ENCODE measurements around the gene LACRT. TPM values are rescaled to one million over a fixed set of nuclear protein-coding genes. Genes with fewer than 3 reads are reported as not detected.

LACRT gene
- total and polyA plus RNA-seq, 2 of the 8 experiments (the other 6 are each of a cell fraction or from before 2014, with no cell fraction given): not detected

- Histone ChIP-seq H3K36me3 (ENCODE audit: control insufficient read depth in 2 of 4, insufficient read depth in 4 of 4, low read length in 3 of 4) (no peaks in the 10 kb centered on the region), H3K23ac (ENCODE audit: insufficient read length) (no peak overlapping the region), H4K8ac (ENCODE audit: extremely low read depth, insufficient read depth, low read length) (peak overlapping the region; percentile 90), H2BK15ac (ENCODE audit: low read length) (peak overlapping the region; percentile 76; the same call in 1 of the 2 replicates), H3K79me1 (ENCODE audit: low read depth, low read length) (no peaks in the 10 kb centered on the region), H2BK12ac (ENCODE audit: low read depth, low read length) (peak overlapping the region; percentile 30; the same call in 1 of the 2 replicates), H3K9me3 (ENCODE audit: insufficient read depth in 2 of 2, low read depth in 1 of 2, low read length in 1 of 2) (no peaks in the 10 kb centered on the region), H2AK5ac (ENCODE audit: low read depth, low read length) (no peak overlapping the region), H2BK120ac (replicated peaks; ENCODE audit: low read depth, low read length) (no peak overlapping the region), H3K4ac (replicated peaks; ENCODE audit: insufficient read length, low read depth, low read length) (no peak overlapping the region), H3K14ac (ENCODE audit: insufficient read length) (no peak overlapping the region), H3K18ac (ENCODE audit: extremely low read depth, low read length) (peak overlapping the region; percentile 78; the same call in 1 of the 2 replicates), H3K27ac (ENCODE audit: low read depth, low read length) (no peak overlapping the region), H3K23me2 (ENCODE audit: low read depth, low read length) (no peaks in the 10 kb centered on the region), H2BK20ac (ENCODE audit: low read length) (no peak overlapping the region), H3K56ac (replicated peaks; ENCODE audit: insufficient read length, low read depth, low read length) (no peak overlapping the region), H3K79me2 (ENCODE audit: control insufficient read depth in 1 of 2, insufficient read depth in 2 of 2, low read length in 2 of 2) (no peaks in the 10 kb centered on the region), H2BK5ac (ENCODE audit: low read depth, low read length) (no peak overlapping the region), H4K91ac (replicated peaks; ENCODE audit: insufficient read length, low read length) (no peak overlapping the region), H4K5ac (ENCODE audit: insufficient read length, low read depth, low read length) (no peak overlapping the region), H3K4me3 (ENCODE audit: extremely low read depth in 1 of 4, insufficient read depth in 2 of 4, low read depth in 3 of 4, low read length in 4 of 4) (peak overlapping the region in 1 of 4 experiments; percentile 7; a peak in 1 of 8 replicates), H3K4me2 (ENCODE audit: insufficient read depth in 1 of 2, low read depth in 2 of 2, low read length in 2 of 2) (peak overlapping the region; percentile 4 to 45; a peak in 3 of 4 replicates), H3K4me1 (replicated peaks in 1 of 4; ENCODE audit: control insufficient read depth in 3 of 4, insufficient read depth in 4 of 4, low read length in 3 of 4) (peaks cover 0 to 6% (median 1%) of the 10 kb centered on the region in 4 experiments; a peak in 5 of 7 replicates), H3K27me3 (replicated peaks in 1 of 4; ENCODE audit: control insufficient read depth in 3 of 4, extremely low read depth in 1 of 4, insufficient read depth in 3 of 4, low read length in 3 of 4) (peaks cover 0 to 2% (median 0%) of the 10 kb centered on the region in 4 experiments; a peak in 3 of 7 replicates), H2AFZ (ENCODE audit: low read length) (peak overlapping the region; percentile 98), H3K9ac (replicated peaks in 1 of 4; ENCODE audit: extremely low read depth in 1 of 4, low read depth in 3 of 4, low read length in 3 of 4) (no peak overlapping the region), H4K20me1 (replicated peaks in 1 of 2; ENCODE audit: control insufficient read depth in 1 of 2, insufficient read depth in 2 of 2, low read length in 2 of 2) (no peaks in the 10 kb centered on the region)
- WGBS, 2 experiments (ENCODE audit: extremely low coverage in 1 of 2, insufficient coverage in 1 of 2, insufficient read length in 1 of 2, insufficient replicate concordance in 2 of 2, low coverage in 1 of 2, low lambda C conversion rate in 2 of 2, missing lambda C conversion rate in 1 of 2): 62% methylated on average over 19 of the region's 19 CpGs; no CpG with 5 or more reads in 1 of the 2 experiments
- ChIA-PET CTCF (ENCODE audit: partially characterized antibody) (interaction anchor here (0.6 to 9.4 kb wide), 54 partner anchors 8 to 413 kb away, joined by 3 to 88 read pairs (median 4); no protein-coding TSS in a partner anchor), POLR2A (ENCODE audit: partially characterized antibody) (interaction anchor here (1.2 kb wide), 1 partner anchor 62 kb away, joined by 3 read pairs; no protein-coding TSS in a partner anchor)
- peak; percentile 86 for FAIRE-seq
- DNase-seq (ENCODE audit: low read depth in 1 of 2, low spot score in 2 of 2): peak; percentile 53 to 87
- TF ChIP-seq POLR2AphosphoS5 (IDR thresholded peaks at IDR 0.05; ENCODE audit: low read depth, low read length) (no peak), HDAC6 (IDR thresholded peaks at IDR 0.05; ENCODE audit: low read depth, low read length) (no peak), TAF1 (IDR thresholded peaks at IDR 0.05; ENCODE audit: low read depth, low read length) (no peak), PHF8 (conservative IDR thresholded peaks at IDR 0.05; ENCODE audit: low read depth, low read length) (no peak), POLR2A (IDR thresholded peaks at IDR 0.05; ENCODE audit: control extremely low read depth in 1 of 2, low read depth in 2 of 2, low read length in 2 of 2) (no peak), CBX5 (IDR thresholded peaks at IDR 0.05; ENCODE audit: low read depth, low read length) (no peak), HDAC2 (IDR thresholded peaks at IDR 0.05; ENCODE audit: borderline replicate concordance in 1 of 2, low read depth in 2 of 2, low read length in 2 of 2) (no peak), SUZ12 (IDR thresholded peaks at IDR 0.05; ENCODE audit: low read length) (no peak), EGR1 (IDR thresholded peaks at IDR 0.05; ENCODE audit: borderline replicate concordance, low read depth, low read length) (peak; percentile 67; the same call in 1 of the 2 replicates), EZH2 (IDR thresholded peaks at IDR 0.05; ENCODE audit: low read depth, low read length, severe bottlenecking) (no peak), CEBPB (IDR thresholded peaks at IDR 0.05; ENCODE audit: low read depth, low read length) (no peak)
Measured at GRCh38 chr12:54658306-54659264, 23.9 kb upstream of the LACRT start.

Measured in H1 (cell line).